H4 (cell line): ENCODE data around the gene AP2S1. TPM values are rescaled to one million over a fixed set of nuclear protein-coding genes. Genes with fewer than 3 reads are reported as not detected.
"Not testable (repeated sequence)": the region's sequence is repeated elsewhere in the genome, so short reads cannot be mapped to it uniquely, and the experiment has no call there.

Experiments used
- DNase-seq: peaks from one replicate; pipeline ENCODE4 v3.0.0-alpha.2; 2015; ENCODE audit warnings: low spot score
- total RNA-seq: library from RNA; depleted of rRNA; stranded (reverse); fragments of >200 nt; shearing (Covaris generic); gene quantifications from 2 replicates; pipeline ENCODE4 v1.2.3, GENCODE V29; 2014

AP2S1 gene
- total RNA-seq, 1 experiment from 2014 or later: 394 TPM

- no peak for DNase-seq
These were observed 7.9 kb downstream of the AP2S1 start for GRCh38 chr19:46842791-46843190.

- no peak for DNase-seq
These were observed 9.1 kb downstream of the AP2S1 start for GRCh38 chr19:46841458-46842083.

GRCh38 chr19:46840498-46840942 lies 10.1 kb downstream of the AP2S1 start:
- DNase-seq: peak; percentile 69

GRCh38 chr19:46839752-46840497 lies 10.7 kb downstream of the AP2S1 start:
- no peak for DNase-seq

- DNase-seq: no peak
These were observed 12.5 kb downstream of the AP2S1 start for GRCh38 chr19:46838160-46838559.

GRCh38 chr19:46834984-46835383 lies 15.7 kb downstream of the AP2S1 start:
- DNase-seq: no peak

GRCh38 chr19:46834121-46834520 lies 16.5 kb downstream of the AP2S1 start:
- no peak for DNase-seq

- no peak for DNase-seq
These were observed 19.8 kb downstream of the AP2S1 start for GRCh38 chr19:46830864-46831263.

- no peak for DNase-seq
These were observed 22.2 kb downstream of the AP2S1 start for GRCh38 chr19:46828484-46828883.

- DNase-seq: no peak
These were observed 25.0 kb downstream of the AP2S1 start for GRCh38 chr19:46825731-46826055.

GRCh38 chr19:46824890-46825730 lies 25.5 kb downstream of the AP2S1 start:
- DNase-seq: no peak

- no peak for DNase-seq
These were observed 27.6 kb downstream of the AP2S1 start for GRCh38 chr19:46823049-46823448.

GRCh38 chr19:46822410-46822787 lies 28.2 kb downstream of the AP2S1 start:
- DNase-seq: not testable (repeated sequence)

- no peak for DNase-seq
These were observed 28.9 kb downstream of the AP2S1 start for GRCh38 chr19:46821512-46822409.

GRCh38 chr19:46818812-46819211 lies 31.8 kb downstream of the AP2S1 start:
- no peak for DNase-seq

GRCh38 chr19:46815833-46816627 lies 34.6 kb downstream of the AP2S1 start:
- no peak for DNase-seq

GRCh38 chr19:46813839-46814358 lies 36.7 kb downstream of the AP2S1 start:
- peak; percentile 45 for DNase-seq

GRCh38 chr19:46812977-46813838 lies 37.4 kb downstream of the AP2S1 start:
- DNase-seq: no peak

GRCh38 chr19:46809534-46810272 lies 40.9 kb downstream of the AP2S1 start:
- no peak for DNase-seq
